ENCODE data around the gene SARDH.

Gene SARDH

DNA sequence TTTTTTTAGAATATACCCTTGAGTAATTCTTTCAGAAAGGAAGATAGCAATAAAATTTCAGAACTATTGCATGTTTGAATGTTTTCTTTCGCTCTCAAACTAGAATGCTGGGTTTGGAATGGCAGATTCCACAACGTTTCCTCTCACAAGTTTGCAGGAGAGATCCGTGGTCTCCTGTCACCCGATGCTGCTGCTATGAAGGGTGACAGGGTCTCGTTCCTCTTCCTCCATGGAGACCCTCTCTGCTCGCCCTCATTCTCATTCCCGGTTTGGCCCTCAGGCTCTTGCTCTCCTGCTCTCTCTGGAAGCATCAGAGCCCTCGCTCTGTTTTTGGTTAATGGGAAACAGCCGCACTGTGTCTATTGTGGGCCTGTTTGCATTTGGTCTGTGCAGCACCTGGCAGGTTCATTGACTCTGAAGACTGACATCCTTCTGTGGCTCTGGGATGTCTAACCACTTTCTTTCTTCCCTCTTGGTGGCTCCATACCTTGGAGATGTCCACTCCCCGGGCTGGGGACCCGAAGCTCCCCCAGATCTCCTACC lies 116.4 kb downstream of the SARDH start:
- DNase-seq: no peak

DNA sequence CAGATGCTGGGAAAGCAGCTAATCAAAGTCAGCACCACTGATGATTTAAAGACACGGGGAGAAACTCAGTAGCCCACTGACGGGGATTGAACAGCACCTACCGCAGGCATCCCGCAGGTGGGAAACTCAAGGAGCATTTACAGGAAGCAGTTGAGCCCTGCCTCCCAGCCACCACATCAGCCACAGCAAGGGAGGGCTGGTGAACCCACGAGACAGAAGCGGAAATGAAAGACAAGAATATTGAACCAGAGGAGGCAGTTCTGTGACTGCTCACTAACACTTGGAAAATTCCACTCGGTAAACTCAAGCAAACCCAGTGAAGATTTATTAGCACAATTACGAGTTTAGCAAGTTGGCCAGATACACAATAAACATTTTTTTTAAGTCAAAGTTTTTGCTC lies 118.4 kb downstream of the SARDH start:
- peak; percentile 7 for DNase-seq

GRCh38 chr9:133618726-133619125 lies 119.4 kb downstream of the SARDH start:
- no peak for DNase-seq

DNA sequence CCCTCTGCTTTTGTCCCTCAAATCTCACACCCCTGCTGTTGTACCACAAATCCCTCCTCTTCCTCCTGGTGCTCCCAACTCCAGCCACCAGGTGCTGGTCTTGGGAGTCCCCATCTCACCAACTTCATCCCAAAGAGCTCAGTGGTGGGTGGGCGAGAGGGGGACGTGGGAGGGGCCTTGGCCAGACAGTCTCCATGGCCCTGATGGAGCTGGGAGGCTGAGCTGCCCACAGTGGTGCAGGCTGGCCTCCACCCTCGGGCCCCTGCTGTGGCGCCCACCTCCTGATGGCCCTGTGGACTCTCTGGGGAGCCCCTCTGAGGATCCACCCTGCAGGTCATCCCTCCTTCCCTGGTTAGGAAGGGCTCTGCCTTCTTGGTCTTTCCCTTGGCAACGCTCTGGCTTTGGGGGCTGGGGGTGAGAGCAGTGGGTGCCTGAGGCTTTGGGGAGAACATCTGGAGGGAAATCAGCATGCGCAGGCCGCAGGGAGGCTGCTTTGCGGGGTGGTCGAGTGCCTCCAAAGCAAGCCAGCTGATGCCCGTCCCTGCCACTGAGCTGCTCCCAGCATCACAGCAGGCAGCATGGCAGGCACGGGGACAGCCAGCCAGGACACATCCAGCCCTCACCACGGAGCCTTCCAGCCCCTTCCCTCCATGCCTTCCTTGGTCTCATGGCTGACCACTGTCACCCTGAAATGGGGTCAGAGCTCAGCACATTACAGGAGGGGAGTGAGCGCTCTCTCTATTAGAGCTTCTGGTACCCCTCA lies 121.3 kb downstream of the SARDH start:
- no peak for DNase-seq

DNA sequence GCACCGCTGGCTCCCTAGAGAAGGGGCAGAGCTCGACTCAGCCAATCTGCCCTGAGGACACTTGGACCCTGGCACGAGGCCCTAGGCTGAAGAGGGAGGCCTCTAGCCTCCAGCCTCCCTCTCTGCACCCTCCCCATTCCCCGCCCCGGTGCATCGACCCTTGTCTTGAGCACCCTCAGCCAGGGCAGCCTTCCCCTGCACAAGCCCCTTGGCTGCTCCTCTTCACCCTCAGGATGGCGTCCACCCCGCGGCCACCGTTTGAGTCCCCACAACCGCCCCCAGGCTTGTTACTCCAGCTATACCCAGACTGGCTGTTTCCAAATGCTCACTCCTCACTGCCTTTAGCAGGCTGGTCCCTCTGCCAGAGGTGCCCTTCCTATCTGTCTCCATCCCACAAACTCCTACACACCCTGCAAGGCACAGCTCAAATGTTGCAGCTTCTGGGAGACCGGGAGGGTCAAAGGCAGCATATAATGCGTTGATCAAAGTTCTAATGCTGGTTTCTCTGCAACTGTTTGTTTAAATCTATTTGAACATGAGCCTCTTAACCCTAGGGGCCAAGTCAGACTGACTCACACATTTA lies 122.5 kb downstream of the SARDH start:
- no peak for DNase-seq

DNA sequence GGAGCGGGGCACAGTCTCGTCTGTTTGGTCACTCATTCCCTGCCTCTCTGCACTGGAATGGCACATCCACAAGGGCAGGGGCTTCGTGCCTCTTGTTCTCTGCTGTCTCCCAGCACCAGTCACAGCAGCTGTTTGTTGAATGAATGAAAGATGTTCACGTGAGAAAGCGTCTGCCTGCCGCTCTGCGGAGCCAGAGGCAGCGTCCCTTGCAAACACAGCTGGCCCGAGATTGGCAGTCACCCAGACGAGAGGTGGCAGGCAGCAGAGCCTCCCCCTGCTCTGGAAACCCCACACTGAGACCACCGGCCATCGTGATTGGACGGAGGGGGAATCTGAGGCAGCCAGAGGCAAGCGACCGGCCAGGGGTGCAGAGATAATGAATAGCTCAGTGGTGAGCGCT lies 123.0 kb downstream of the SARDH start:
- DNase-seq: no peak

- no peak for DNase-seq
Observed at GRCh38 chr9:133614678-133615077, 123.5 kb downstream of the SARDH start.

DNA sequence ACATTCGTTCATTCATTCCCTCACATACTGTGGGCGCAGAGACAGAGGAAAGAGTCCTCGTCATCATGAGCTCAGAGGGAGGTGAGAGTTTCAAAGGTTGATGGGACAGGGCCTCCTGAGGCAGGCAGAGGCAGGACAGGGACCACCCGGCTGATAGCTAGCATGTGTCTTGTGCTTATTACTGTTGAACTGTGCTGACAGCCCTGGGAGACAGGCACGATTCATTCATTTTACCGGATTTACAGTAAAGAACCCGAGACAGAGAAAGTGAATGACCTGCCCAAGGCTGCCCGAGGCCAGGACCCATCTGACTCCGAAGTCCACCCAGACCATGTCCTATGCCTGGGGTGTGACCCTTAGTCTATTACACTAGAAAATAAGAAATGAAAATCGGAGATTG lies 124.1 kb downstream of the SARDH start:
- no peak for DNase-seq
